Heart left ventricle (tissue), 16 donors: ENCODE measurements around the gene TMBIM1. TPM values are rescaled to one million over a fixed set of nuclear protein-coding genes. Genes with fewer than 3 reads are reported as not detected.
A peak's percentile ranks its signal among the peaks of the same experiment; 100 is the strongest.

Experiments used
- ATAC-seq, 4 donors: fragments of 200-7000 bp; cut with Tn5 transposase; one replicate each; pipeline ENCODE4 v1.9.1; 2020 to 2022; ENCODE audit warnings: moderate library complexity in 4 of 4, mild to moderate bottlenecking in 3 of 4, moderate number of reproducible peaks in 1 of 4
- DNase-seq, 5 donors: peaks; one replicate each; pipeline ENCODE4 v3.0.0-alpha.2; 2020
- H3K27ac ChIP-seq, 12 donors: fragments of 200-600 bp; sonication (generic) in 4 of 12; one replicate each; pipeline versions ENCODE4 v1.5.0 to v1.8.0; 2016 to 2022; ENCODE audit warnings: mild to moderate bottlenecking in 2 of 12
- H3K27me3 ChIP-seq, 9 donors: fragments of 200-600 bp; sonication (generic) in 2 of 9; one replicate each; pipeline versions ENCODE4 v1.5.1 to v1.8.0; 2016 to 2022; ENCODE audit warnings: mild to moderate bottlenecking in 3 of 9
- H3K36me3 ChIP-seq, 9 donors: fragments of 200-600 bp; sonication (generic) in 2 of 9; one replicate each; pipeline versions ENCODE4 v1.5.0 to v1.8.0; 2018 to 2022; ENCODE audit warnings: mild to moderate bottlenecking in 2 of 9
- H3K4me1 ChIP-seq, 12 donors: fragments of 200-600 bp; sonication (generic) in 4 of 12; one replicate each; pipeline versions ENCODE4 v1.5.0 to v1.8.0; 2016 to 2022; ENCODE audit warnings: mild to moderate bottlenecking in 3 of 12
- H3K4me3 ChIP-seq, 12 donors: fragments of 200-600 bp; sonication (generic) in 4 of 12; one replicate each; pipeline versions ENCODE4 v1.5.0 to v1.8.0; 2017 to 2022; ENCODE audit warnings: mild to moderate bottlenecking in 9 of 12, moderate library complexity in 4 of 12
- H3K9me3 ChIP-seq, 12 donors: fragments of 200-600 bp; sonication (generic) in 4 of 12; one replicate each; pipeline versions ENCODE4 v1.5.0 to v1.8.0; 2016 to 2022; ENCODE audit warnings: mild to moderate bottlenecking in 1 of 12
- CTCF ChIP-seq, 12 donors: fragments of 200-600 bp; sonication (generic) in 4 of 12; IDR thresholded peaks; one replicate each; pipeline versions ENCODE4 v1.5.0 to v1.8.0; 2018 to 2022; ENCODE audit warnings: antibody characterized with exemption in 12 of 12, mild to moderate bottlenecking in 5 of 12
- POLR2A ChIP-seq, 2 donors: fragments of 450-650 bp; IDR thresholded peaks; one replicate each; pipeline ENCODE4 v1.6.1; 2017; ENCODE audit warnings: antibody characterized with exemption in 2 of 2, mild to moderate bottlenecking in 2 of 2, moderate library complexity in 2 of 2
- WGBS, 4 donors: extraction: QIAGEN DNeasy Blood & Tissue Kit in 2 of 4; methylation state at CpG; one replicate each; pipeline versions ENCODE4 v1.1.5 to v1.1.7; 2013 to 2018; 5-methylcytosine and 5-hydroxymethylcytosine counted together
- intact Hi-C, 10 donors: fragments of 100-400 bp; cut with DNase I; formaldehyde crosslinking; loops; one replicate each; pipeline versions ENCODE4 v1.11.1 to v1.14.2; 2022
- polyA plus RNA-seq, 2 donors: library from polyadenylated mRNA; stranded (reverse); fragments of 200-250 nt; gene quantifications; one replicate each; pipeline ENCODE4 v1.2.3, GENCODE V29; 2013
- total RNA-seq, 9 donors: library from RNA; depleted of rRNA in 2 of 9; stranded (reverse); fragments of >200 nt in 2 of 9; fragmentation: NEBNext Ultra II Directional in 3 of 9; extraction: Animal tissue kit (Norgen Biotek cat#: 25700) in 3 of 9; gene quantifications; one replicate each; pipeline versions ENCODE4 v1.1.0 to v1.2.4, GENCODE V29; 2016 to 2023
- donor health status: ischemic (EF 13 %, LVEDD 7.1; RV severe dilation, severe dysfunction).
- donor health status: healthy with polysubstance abuse.
- donor health status: DM: no; HTN: yes; CAD: no.
- donor health status: DM: no; HTN: no; CAD: no.
- donor health status: ischemic (EF 25% LVEDD 6.9; RV normal size, moderate dysfunction).
- donor health status: ischemic (EF 25% LVEDD 5.7; RV mildly dilated, moderate dysfunction).
- donor health status: healthy.
- donor health status: DM: yes; HTN: yes; CAD: no.
- donor health status: ischemic (EF 35%, LVEDD 5.7; RV mildly dilated, moderate dysfunction).
- donor health status: nonischemic (EF 11% LVEDD 7.7; RV severe dilation, severe dysfunction).
- donor health status: DM: yes; HTN: yes; CAD: no.
- donor health status: PGD.
- donor health status: ischemic (EF 29% LVEDD 5.4; RV normal size, mild dysfunction).
- donor health status: nonischemic (EF 23%, LVEDD 6.1; RV moderate dilation, normal function).

TMBIM1 gene
- total and polyA plus RNA-seq, 11 donors = 41.8 to 208 (median 126) TPM

DNA sequence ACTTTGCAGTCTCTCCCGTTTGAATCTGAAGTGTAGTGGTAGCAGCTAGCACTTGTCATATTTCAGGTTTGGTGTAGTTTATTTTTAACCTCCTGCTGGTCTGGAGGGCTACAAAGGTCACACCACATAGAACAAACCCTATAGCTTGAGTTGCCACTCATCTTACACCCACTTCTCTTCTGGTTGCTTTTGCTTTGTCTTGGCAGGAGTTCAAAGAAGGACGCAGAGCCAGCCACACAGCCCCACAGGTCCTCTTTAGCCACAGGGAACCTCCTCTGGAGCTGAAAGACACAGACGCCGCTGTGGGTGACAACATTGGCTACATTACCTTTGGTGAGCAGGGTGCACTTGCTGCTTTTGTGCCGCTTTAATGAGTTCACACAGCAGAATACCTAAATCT is 47.1 kb downstream of the TMBIM1 start:
- H3K9me3 ChIP-seq = no peaks in the 10 kb centered on the region
- no peak overlapping the region for H3K4me3 ChIP-seq
- H3K36me3 ChIP-seq = peaks cover 8 to 100% (median 91%) of the 10 kb centered on the region in 9 donors
- intact Hi-C loops = no loop called here
- WGBS, 4 donors = 46 to 51% (median 50%) methylated on average over 5 of the region's 5 CpGs
- peak overlapping the region in 9 of 12 donors; percentile 3 to 67 (median 28) for H3K27ac ChIP-seq
- peak; percentile 56 to 81 (median 64) for ATAC-seq
- peaks cover 0 to 36% (median 20%) of the 10 kb centered on the region in 12 donors for H3K4me1 ChIP-seq
- DNase-seq = no peak
- H3K27me3 ChIP-seq = no peaks in the 10 kb centered on the region
- TF ChIP-seq POLR2A (IDR thresholded peaks at IDR 0.05) (no peak), CTCF (IDR thresholded peaks at IDR 0.05) (no peak)

GRCh38 chr2:218244665-218245064 is 47.6 kb downstream of the TMBIM1 start:
- Histone ChIP-seq H3K9me3 (no peaks in the 10 kb centered on the region), H3K4me1 (peaks cover 0 to 36% (median 20%) of the 10 kb centered on the region in 12 donors), H3K27ac (peak overlapping the region in 6 of 12 donors; percentile 3 to 67 (median 47)), H3K36me3 (peaks cover 6 to 100% (median 91%) of the 10 kb centered on the region in 9 donors), H3K4me3 (no peak overlapping the region), H3K27me3 (no peaks in the 10 kb centered on the region)
- no peak for TF ChIP-seq POLR2A (IDR thresholded peaks at IDR 0.05)
- no peak for TF ChIP-seq CTCF (IDR thresholded peaks at IDR 0.05)
- ATAC-seq (peak in 3 of 4 donors; percentile 27 to 31 (median 30)), DNase-seq (no peak)
- WGBS, 4 donors = 77 to 85% (median 84%) methylated on average over 2 of the region's 2 CpGs
- intact Hi-C loops = no loop called here

- 27 to 44% (median 33%) methylated on average over 1 of the region's 1 CpG for WGBS, 4 donors
- peaks cover 5 to 100% (median 91%) of the 10 kb centered on the region in 9 donors for H3K36me3 ChIP-seq
- intact Hi-C loops = no loop called here
- H3K9me3 ChIP-seq = no peaks in the 10 kb centered on the region
- H3K27me3 ChIP-seq = no peaks in the 10 kb centered on the region
- ATAC-seq (peak; percentile 28 to 54 (median 47)), DNase-seq (no peak)
- H3K4me3 ChIP-seq = no peak overlapping the region
- TF ChIP-seq POLR2A (IDR thresholded peaks at IDR 0.05) (no peak), CTCF (IDR thresholded peaks at IDR 0.05) (no peak)
- peaks cover 0 to 36% (median 20%) of the 10 kb centered on the region in 12 donors for H3K4me1 ChIP-seq
- peak overlapping the region in 6 of 12 donors; percentile 3 to 67 (median 47) for H3K27ac ChIP-seq
Measured at GRCh38 chr2:218244204-218244603, 48.1 kb downstream of the TMBIM1 start.

DNA sequence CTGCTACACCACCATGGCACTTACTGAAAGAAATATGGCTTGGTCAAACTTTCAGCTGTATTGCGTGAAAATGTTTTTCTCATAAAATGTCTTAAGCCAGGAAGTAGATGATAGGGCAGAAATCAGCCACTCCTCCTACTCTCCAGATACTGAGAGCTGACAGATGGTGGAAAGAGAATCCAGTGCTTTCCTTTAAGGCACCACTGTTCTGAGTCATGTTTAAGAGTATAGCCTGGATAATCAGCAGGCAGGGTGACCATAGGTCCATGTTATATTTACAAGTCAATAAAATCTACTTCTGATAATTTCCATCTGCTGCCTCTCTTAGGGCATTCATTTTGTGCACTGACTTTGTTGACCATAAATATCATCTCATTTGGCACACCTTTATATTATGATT is 53.4 kb downstream of the TMBIM1 start:
- no peak for ATAC-seq

More for the DNA sequence above, 53.4 kb downstream of the TMBIM1 start:
- H3K4me3 ChIP-seq = no peak overlapping the region
- WGBS, 4 donors = 82 to 94% (median 89%) methylated on average over 1 of the region's 1 CpG
- TF ChIP-seq POLR2A (IDR thresholded peaks at IDR 0.05) = no peak
- no peak for TF ChIP-seq CTCF (IDR thresholded peaks at IDR 0.05)
- H3K4me1 ChIP-seq = peaks cover 0 to 30% (median 17%) of the 10 kb centered on the region in 12 donors
- no peak for DNase-seq
- intact Hi-C loops = no loop called here
- no peak overlapping the region for H3K27ac ChIP-seq
- no peaks in the 10 kb centered on the region for H3K27me3 ChIP-seq
- H3K9me3 ChIP-seq = no peaks in the 10 kb centered on the region
- H3K36me3 ChIP-seq = peaks cover 6 to 100% (median 96%) of the 10 kb centered on the region in 9 donors
